ENCODE measurements around the gene SLC26A11.

- TF ChIP-seq CTCF (IDR thresholded peaks at IDR 0.05) (no peak), ZFX (IDR thresholded peaks at IDR 0.05; ENCODE audit: borderline replicate concordance) (no peak)
Measured at GRCh38 chr17:80270104-80270503, 49.9 kb downstream of the SLC26A11 start.

Data from 22Rv1 (cell line).